GM12878 (cell line): ENCODE measurements around the gene PRRX2.

Experiments
- POLR2A ChIP-seq: IDR thresholded peaks from 2 replicates; pipeline ENCODE4 v1.6.1; 2011; ENCODE audit warnings: low read depth, mild to moderate bottlenecking, low read length
- TF ChIP-seq, protein P1 (sequence below), 3 experiments: IDR thresholded peaks in 2 of 3; conservative IDR thresholded peaks in 1 of 3; 2 replicates each; pipeline ENCODE4 v1.5.1; 2011; ENCODE audit warnings: low read depth in 3 of 3, low read length in 3 of 3, mild to moderate bottlenecking in 3 of 3, control low read depth in 2 of 3, moderate library complexity in 2 of 3, inconsistent platforms in 1 of 3, mixed read lengths in 1 of 3; ENCODE audit not compliant: control insufficient read depth in 2 of 3, insufficient read depth in 1 of 3; ENCODE audit errors: extremely low read depth in 1 of 3

GRCh38 chr9:129761901-129762369 lies 96.5 kb downstream of the PRRX2 start:
- TF ChIP-seq POLR2A, result no peak
- TF ChIP-seq, protein P1, sequence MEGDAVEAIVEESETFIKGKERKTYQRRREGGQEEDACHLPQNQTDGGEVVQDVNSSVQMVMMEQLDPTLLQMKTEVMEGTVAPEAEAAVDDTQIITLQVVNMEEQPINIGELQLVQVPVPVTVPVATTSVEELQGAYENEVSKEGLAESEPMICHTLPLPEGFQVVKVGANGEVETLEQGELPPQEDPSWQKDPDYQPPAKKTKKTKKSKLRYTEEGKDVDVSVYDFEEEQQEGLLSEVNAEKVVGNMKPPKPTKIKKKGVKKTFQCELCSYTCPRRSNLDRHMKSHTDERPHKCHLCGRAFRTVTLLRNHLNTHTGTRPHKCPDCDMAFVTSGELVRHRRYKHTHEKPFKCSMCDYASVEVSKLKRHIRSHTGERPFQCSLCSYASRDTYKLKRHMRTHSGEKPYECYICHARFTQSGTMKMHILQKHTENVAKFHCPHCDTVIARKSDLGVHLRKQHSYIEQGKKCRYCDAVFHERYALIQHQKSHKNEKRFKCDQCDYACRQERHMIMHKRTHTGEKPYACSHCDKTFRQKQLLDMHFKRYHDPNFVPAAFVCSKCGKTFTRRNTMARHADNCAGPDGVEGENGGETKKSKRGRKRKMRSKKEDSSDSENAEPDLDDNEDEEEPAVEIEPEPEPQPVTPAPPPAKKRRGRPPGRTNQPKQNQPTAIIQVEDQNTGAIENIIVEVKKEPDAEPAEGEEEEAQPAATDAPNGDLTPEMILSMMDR (IDR thresholded peaks at IDR 0.05 in 2 of 3, conservative IDR thresholded peaks at IDR 0.05 in 1 of 3; ENCODE audit: control insufficient read depth in 2 of 3, extremely low read depth in 1 of 3, insufficient read depth in 1 of 3, low read depth in 3 of 3, low read length in 3 of 3), result no peak
